Nephron (organoid): ENCODE data around the gene KCNG2.

Experiments
- H3K27ac Mint-ChIP-seq, 3 experiments: 2 replicates each; pipeline ENCODE4 v1.8.0; 2020; ENCODE audit warnings: mixed read lengths in 3 of 3, mild to moderate bottlenecking in 2 of 3, moderate library complexity in 1 of 3
- H3K27me3 Mint-ChIP-seq: 2 replicates; pipeline ENCODE4 v1.8.0; 2021; ENCODE audit warnings: low read depth, mild to moderate bottlenecking, moderate library complexity, mixed read lengths
- H3K36me3 Mint-ChIP-seq: 2 replicates; pipeline ENCODE4 v1.8.0; 2020; ENCODE audit warnings: low read depth, mixed read lengths
- H3K4me1 Mint-ChIP-seq: 2 replicates; pipeline ENCODE4 v1.8.0; 2020; ENCODE audit warnings: mixed read lengths
- H3K4me3 Mint-ChIP-seq, 3 experiments: 2 replicates each; pipeline ENCODE4 v1.8.0; 2020; ENCODE audit warnings: mild to moderate bottlenecking in 3 of 3, mixed read lengths in 3 of 3, moderate library complexity in 2 of 3
- H3K9me3 Mint-ChIP-seq: 2 replicates; pipeline ENCODE4 v1.8.0; 2020; ENCODE audit warnings: mixed read lengths
- TF ChIP-seq, protein P1 (sequence below), 3 experiments: fragments of 200-600 bp; sonication (generic); IDR thresholded peaks; one replicate each; pipeline ENCODE4 v1.5.0; 2021; ENCODE audit warnings: antibody characterized with exemption in 3 of 3; ENCODE audit not compliant: unreplicated experiment in 3 of 3

Gene KCNG2

DNA sequence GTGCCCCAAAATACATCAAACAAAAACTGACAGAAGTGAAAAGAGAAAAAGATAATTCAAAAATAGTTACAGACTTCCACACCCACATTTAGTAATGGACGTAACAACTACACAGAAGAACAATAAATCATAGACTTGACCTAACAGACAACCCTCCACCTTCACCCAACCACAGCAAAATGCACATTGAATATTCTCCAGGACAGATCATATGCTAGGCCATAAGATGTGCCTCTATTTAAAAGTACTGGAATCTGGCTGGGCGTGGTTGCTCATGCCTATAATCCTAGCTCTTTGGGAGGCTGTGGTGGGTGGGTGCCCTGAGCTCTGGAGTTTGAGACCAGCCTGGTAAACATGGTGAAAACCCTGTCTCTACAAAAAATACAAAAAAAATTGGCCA lies 133.7 kb downstream of the KCNG2 start:
- peaks cover 98% of the 10 kb centered on the region for H3K36me3 Mint-ChIP-seq

DNA sequence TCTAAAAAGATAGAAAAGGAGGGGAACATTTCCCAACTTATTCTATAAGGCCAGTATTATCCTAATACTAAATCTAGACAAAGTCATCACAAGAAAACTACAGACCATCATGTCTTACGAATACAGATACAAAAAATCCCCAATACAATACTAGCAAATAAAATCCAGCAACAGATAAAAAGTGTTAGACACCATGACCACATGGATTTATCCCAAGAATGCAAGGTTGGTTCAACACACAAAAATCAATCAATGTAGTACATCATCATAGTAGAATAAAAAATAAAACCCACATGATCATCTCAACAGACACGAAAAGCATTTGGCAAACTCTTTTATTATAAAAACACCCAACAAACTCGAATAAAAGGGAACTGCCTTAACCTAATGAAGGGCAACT lies 135.2 kb downstream of the KCNG2 start:
- Mint-ChIP-seq H3K27ac (no peak overlapping the region), H3K4me3 (no peak overlapping the region), H3K27me3 (no peaks in the 10 kb centered on the region), H3K9me3 (peaks cover 75% of the 10 kb centered on the region), H3K4me1 (peaks cover 18% of the 10 kb centered on the region), H3K36me3 (peaks cover 98% of the 10 kb centered on the region)
- TF ChIP-seq, protein P1, sequence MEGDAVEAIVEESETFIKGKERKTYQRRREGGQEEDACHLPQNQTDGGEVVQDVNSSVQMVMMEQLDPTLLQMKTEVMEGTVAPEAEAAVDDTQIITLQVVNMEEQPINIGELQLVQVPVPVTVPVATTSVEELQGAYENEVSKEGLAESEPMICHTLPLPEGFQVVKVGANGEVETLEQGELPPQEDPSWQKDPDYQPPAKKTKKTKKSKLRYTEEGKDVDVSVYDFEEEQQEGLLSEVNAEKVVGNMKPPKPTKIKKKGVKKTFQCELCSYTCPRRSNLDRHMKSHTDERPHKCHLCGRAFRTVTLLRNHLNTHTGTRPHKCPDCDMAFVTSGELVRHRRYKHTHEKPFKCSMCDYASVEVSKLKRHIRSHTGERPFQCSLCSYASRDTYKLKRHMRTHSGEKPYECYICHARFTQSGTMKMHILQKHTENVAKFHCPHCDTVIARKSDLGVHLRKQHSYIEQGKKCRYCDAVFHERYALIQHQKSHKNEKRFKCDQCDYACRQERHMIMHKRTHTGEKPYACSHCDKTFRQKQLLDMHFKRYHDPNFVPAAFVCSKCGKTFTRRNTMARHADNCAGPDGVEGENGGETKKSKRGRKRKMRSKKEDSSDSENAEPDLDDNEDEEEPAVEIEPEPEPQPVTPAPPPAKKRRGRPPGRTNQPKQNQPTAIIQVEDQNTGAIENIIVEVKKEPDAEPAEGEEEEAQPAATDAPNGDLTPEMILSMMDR (IDR thresholded peaks at IDR 0.05; ENCODE audit: unreplicated experiment in 3 of 3) = no peak

More for the DNA sequence above, 133.7 kb downstream of the KCNG2 start:
- TF ChIP-seq, protein P1 (IDR thresholded peaks at IDR 0.05; ENCODE audit: unreplicated experiment in 3 of 3) = no peak
- peaks cover 32% of the 10 kb centered on the region for H3K4me1 Mint-ChIP-seq
- no peaks in the 10 kb centered on the region for H3K27me3 Mint-ChIP-seq
- H3K4me3 Mint-ChIP-seq = no peak overlapping the region
- no peak overlapping the region for H3K27ac Mint-ChIP-seq
- peaks cover 69% of the 10 kb centered on the region for H3K9me3 Mint-ChIP-seq

DNA sequence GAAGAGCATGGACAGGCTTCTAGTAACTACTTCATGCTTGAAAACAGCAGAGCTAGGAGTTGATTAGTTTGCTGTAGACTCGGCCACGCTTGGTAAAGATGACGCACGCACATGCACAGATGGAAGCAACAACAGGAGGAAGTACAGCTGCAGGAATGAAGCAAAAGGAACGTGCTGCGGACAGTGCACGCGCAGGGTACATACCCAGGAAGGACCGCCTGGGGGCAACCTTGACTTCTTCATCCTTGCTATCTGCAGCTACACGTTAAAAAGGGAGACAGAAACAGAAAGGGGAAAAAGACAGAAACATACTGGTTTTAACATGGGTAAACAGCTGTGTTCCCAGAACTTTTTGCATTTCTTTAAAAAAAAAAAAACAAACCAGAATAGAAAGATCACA lies 136.0 kb downstream of the KCNG2 start:
- H3K4me3 Mint-ChIP-seq = no peak overlapping the region
- peaks cover 98% of the 10 kb centered on the region for H3K36me3 Mint-ChIP-seq
- H3K4me1 Mint-ChIP-seq = peaks cover 9% of the 10 kb centered on the region
- no peaks in the 10 kb centered on the region for H3K27me3 Mint-ChIP-seq
- peaks cover 68% of the 10 kb centered on the region for H3K9me3 Mint-ChIP-seq
- TF ChIP-seq, protein P1 (IDR thresholded peaks at IDR 0.05; ENCODE audit: unreplicated experiment in 3 of 3) = no peak
- no peak overlapping the region for H3K27ac Mint-ChIP-seq

DNA sequence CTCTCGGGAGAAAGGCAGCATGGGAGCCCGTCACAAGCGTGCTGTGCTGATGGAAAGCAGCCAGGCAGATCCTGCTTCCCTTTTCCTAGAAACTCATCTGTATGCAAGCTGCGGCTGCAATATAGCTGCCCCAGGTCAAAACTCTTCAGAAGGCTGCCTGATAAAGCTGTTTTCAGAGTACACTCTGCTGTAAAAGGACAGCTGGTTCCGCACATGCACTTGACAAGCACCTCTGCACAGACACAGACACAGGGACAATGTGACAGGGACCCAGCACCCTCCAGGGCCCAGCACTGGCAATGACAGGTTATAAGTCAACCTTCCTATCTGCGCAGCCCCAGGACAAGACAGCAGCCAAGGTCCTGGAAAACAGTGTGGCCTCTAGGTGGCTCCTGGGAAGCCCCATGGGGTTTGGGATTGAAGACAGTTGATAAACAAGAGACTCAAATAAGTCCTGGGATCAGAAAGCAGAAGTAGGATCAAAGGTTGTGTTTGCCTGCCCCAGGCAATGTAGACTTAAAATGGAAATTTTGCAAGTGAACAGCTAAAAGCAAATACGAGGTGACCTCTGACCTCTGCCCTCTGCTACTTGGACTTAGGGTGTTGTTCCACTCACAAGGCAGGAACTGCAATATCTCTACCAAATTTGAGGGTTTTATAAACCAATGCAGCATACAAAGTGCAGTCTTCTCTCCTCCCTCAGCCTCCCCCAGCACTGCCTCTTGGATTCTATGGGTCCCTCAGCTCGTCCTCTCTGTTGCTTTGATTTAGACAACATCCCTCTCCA lies 136.8 kb downstream of the KCNG2 start:
- Mint-ChIP-seq H3K27ac (peak overlapping the region in 1 of 3 experiments; percentile 22), H3K4me3 (peak overlapping the region in 1 of 3 experiments; percentile 15), H3K36me3 (peaks cover 98% of the 10 kb centered on the region), H3K4me1 (peaks cover 11% of the 10 kb centered on the region), H3K27me3 (no peaks in the 10 kb centered on the region), H3K9me3 (peaks cover 65% of the 10 kb centered on the region)
- TF ChIP-seq, protein P1 (IDR thresholded peaks at IDR 0.05; ENCODE audit: unreplicated experiment in 3 of 3) = no peak

DNA sequence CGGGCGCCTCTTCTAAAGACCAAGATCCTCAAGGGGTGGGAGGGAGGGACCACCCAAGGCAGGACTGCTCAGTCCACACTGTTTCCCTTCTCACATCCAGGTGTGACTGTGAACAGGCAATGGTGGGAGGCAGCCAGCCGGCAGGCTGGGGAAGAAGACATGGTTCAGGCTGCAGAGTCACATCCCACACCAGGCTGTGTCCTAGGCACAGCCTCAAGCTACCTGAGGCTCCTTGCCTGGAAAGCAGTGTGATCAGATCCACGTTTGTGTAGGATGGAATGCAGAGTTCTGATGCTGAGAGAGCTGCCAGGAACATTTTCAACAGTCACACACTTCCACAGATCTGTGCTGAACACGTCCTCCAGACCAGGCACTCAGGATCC lies 137.4 kb downstream of the KCNG2 start:
- TF ChIP-seq, protein P1 (IDR thresholded peaks at IDR 0.05; ENCODE audit: unreplicated experiment in 3 of 3) = no peak
- Mint-ChIP-seq H3K9me3 (peaks cover 59% of the 10 kb centered on the region), H3K27me3 (no peaks in the 10 kb centered on the region), H3K36me3 (peaks cover 98% of the 10 kb centered on the region), H3K4me3 (no peak overlapping the region), H3K4me1 (peaks cover 16% of the 10 kb centered on the region), H3K27ac (no peak overlapping the region)

DNA sequence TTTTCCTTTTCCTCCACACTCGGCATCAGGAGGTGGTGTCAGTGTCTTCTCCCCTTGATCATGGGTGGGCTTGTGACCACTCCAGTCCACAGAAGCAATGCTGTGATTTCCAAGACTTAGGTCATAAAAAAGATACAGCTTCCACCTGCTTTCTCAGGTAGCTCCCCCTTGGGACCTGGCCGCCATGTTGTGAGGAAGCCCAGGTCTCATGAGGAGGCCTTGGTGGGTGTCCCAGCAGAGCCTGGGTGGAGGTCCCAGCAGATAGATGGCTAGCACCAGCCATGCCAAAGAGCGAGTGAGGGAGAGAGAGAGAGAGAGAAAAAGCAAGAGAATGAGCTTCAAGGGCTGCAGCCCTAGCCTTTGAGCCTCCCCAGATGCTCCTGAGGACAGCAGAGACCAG lies 137.8 kb downstream of the KCNG2 start:
- Mint-ChIP-seq H3K36me3 (peaks cover 98% of the 10 kb centered on the region), H3K27ac (no peak overlapping the region), H3K9me3 (peaks cover 55% of the 10 kb centered on the region), H3K4me3 (no peak overlapping the region), H3K27me3 (no peaks in the 10 kb centered on the region), H3K4me1 (peaks cover 16% of the 10 kb centered on the region)
- TF ChIP-seq, protein P1 (IDR thresholded peaks at IDR 0.05; ENCODE audit: unreplicated experiment in 3 of 3) = no peak
